A673 (cell line): ENCODE results near the gene IGF1R.

Experiments
- EZH2 ChIP-seq: fragments of 200-600 bp; sonication (generic); IDR thresholded peaks from 2 replicates; pipeline ENCODE4 v1.6.1; 2017; ENCODE audit warnings: borderline replicate concordance, low read depth, mild to moderate bottlenecking, mixed read lengths, antibody characterized with exemption, low read length; ENCODE audit not compliant: poor library complexity, severe bottlenecking
- TF ChIP-seq, protein P1 (sequence below): fragments of 300-800, 200-600 bp; sonication (generic); conservative IDR thresholded peaks from 2 replicates; pipeline ENCODE4 v1.5.1; 2017; ENCODE audit warnings: low read depth, mild to moderate bottlenecking, antibody characterized with exemption, low read length, moderate library complexity, mixed read lengths

- TF ChIP-seq, protein P1, sequence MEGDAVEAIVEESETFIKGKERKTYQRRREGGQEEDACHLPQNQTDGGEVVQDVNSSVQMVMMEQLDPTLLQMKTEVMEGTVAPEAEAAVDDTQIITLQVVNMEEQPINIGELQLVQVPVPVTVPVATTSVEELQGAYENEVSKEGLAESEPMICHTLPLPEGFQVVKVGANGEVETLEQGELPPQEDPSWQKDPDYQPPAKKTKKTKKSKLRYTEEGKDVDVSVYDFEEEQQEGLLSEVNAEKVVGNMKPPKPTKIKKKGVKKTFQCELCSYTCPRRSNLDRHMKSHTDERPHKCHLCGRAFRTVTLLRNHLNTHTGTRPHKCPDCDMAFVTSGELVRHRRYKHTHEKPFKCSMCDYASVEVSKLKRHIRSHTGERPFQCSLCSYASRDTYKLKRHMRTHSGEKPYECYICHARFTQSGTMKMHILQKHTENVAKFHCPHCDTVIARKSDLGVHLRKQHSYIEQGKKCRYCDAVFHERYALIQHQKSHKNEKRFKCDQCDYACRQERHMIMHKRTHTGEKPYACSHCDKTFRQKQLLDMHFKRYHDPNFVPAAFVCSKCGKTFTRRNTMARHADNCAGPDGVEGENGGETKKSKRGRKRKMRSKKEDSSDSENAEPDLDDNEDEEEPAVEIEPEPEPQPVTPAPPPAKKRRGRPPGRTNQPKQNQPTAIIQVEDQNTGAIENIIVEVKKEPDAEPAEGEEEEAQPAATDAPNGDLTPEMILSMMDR: no peak
- no peak for TF ChIP-seq EZH2
Observed at GRCh38 chr15:98943051-98943508, 294.7 kb downstream of the IGF1R start.
